GM12873 (cell line): ENCODE results near the gene ACVR2A.

Experiments used
- TF ChIP-seq, protein P1 (sequence below): IDR thresholded peaks from 2 replicates; pipeline ENCODE4 v1.5.1; 2012; ENCODE audit warnings: low read depth, mild to moderate bottlenecking, moderate library complexity, low read length, control low read depth; ENCODE audit not compliant: insufficient read depth; ENCODE audit errors: missing control alignments

The ACVR2A gene

DNA sequence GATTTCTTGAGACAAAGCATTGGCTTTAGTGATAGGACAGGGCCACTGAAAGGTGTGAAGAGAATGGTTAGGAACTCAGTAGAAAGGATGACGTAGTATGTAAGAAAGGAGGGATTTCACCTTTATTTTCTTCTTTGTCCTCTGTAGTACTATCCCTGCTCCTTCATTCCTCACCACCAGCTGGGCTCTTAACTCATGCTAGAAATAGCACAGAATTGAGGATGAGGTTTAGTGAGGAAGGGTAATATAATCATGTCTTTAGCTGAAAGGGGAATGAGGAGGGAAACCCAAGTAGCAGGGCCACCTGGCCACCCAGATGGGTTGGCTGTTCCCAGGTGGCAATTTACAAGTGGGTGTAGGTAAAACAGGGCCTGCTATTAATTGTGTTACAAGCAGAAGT, 15.2 kb downstream of the ACVR2A start:
- TF ChIP-seq, protein P1, sequence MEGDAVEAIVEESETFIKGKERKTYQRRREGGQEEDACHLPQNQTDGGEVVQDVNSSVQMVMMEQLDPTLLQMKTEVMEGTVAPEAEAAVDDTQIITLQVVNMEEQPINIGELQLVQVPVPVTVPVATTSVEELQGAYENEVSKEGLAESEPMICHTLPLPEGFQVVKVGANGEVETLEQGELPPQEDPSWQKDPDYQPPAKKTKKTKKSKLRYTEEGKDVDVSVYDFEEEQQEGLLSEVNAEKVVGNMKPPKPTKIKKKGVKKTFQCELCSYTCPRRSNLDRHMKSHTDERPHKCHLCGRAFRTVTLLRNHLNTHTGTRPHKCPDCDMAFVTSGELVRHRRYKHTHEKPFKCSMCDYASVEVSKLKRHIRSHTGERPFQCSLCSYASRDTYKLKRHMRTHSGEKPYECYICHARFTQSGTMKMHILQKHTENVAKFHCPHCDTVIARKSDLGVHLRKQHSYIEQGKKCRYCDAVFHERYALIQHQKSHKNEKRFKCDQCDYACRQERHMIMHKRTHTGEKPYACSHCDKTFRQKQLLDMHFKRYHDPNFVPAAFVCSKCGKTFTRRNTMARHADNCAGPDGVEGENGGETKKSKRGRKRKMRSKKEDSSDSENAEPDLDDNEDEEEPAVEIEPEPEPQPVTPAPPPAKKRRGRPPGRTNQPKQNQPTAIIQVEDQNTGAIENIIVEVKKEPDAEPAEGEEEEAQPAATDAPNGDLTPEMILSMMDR = no peak

DNA sequence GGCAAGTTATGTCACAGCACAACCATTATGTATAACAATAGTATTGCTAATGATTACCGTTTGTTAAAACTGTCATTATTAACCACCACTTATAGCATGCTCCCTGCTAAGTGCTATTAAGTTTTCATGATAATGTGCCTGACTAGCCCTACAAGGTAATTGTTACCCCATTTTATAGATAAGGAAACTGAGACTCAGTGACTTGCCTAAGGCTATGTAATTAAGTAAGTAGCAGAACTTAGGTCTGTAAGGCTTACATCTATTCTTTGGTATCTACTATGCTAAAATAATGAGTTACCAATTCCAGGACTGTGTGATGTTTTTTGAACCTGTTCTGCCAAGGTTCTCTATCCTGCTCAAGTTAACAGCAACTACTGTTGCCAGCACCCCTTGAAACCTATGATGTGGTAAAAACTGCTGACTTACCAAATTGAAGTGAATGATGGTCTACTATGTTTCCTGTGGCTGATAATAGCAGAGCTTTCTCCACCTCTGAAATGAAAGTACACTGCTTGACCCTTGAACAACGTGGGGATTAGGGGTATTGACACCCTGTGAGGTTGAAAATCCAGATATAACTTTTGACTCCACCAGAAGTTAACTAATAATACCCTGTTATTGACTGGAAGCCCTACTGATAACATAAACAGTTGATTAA, 18.2 kb downstream of the ACVR2A start:
- TF ChIP-seq, protein P1 = no peak

DNA sequence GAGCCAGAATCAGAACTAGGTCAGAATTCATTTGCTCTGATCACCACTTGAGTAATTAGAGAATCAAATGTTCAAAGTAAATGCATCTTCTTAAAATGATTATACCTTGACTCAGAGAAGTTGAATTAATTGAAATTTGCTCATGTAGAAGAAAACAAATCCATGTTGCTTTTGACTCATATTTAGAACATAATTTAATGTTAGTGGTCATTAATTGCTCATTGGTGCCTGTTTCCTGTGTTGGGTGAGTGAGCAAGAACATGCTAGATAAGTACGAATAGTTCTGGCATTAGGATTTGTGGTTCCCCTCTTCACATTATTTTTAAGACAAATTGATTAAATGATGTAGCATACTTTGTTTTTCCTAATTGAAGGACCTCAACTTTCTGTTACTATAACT, 19.0 kb downstream of the ACVR2A start:
- TF ChIP-seq, protein P1 = no peak

DNA sequence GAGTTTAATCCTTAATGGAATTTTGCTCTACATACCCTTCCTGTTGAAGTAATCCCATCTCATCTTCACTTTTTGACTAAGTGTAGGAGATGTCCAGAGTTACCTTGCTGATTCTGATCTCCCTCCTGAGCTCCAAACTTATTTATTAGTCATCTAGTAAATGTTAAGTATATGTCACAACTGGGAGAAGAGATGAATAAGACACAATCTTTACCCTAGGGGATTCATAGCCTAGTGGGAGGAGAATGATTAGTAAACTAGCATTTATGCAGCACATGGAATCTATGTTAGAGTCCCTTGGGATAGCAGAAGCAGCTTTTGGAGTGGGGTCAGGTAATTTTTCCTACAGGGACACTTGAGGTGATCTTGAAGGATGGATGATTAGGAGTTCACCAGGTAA, 20.7 kb downstream of the ACVR2A start:
- TF ChIP-seq, protein P1 = no peak

DNA sequence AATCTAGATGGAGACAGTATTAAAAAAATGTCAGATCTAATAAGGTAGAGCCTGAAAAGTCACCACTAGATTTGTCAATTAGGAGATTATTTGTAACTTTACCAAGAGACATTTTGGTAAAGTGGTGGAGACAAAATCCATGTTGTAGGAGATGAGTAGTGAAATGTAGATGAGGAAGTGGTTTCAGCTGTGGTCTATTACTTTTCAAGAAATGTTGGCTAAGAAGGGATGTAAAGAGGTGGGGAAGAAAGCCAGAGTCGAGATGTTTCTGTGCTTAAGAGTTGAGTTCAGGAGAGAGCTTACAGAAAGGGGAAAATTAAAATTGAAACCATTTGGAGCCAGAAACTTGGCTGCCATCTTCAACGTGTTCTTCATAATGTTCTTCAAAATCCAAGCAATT, 22.2 kb downstream of the ACVR2A start:
- TF ChIP-seq, protein P1 = no peak

DNA sequence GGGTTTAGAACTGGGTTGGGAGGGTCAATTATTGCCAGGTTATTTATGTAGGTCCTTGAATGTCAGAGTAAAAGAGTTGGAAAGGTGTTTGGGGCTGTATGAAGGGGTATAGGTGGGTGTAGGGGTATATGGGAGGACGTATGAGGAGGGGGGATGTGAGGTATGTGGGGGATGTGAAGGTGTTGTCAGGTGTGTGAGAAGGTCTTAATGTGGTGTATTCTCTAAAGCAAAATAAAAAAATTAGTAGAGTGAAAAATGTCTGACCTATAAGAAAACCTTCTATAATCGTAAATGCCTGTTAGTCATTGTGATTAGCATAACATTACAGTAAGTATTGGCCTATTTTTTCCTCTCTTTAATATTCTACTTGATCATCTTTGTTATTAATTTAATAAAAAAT, 25.1 kb downstream of the ACVR2A start:
- TF ChIP-seq, protein P1 = no peak

DNA sequence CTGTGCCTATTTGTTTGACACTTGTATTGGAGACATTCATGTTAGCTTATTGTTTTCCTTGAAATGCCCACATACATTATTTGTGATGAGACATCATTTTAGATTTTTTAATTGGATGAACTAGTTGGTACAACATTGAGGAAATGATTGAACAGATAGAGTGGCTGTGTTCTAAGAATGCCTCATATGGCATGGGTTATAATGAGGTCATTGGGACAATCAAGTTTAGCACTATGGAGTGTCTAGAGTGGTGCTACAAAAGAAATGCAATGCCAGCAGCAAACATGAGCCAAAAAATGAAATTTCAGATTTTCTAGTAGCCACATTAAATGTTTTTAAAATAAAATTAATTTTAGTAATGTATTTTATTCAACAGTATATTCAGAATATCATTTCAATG, 28.1 kb downstream of the ACVR2A start:
- TF ChIP-seq, protein P1 = no peak
